ENCODE data around the gene SCGB2A2. TPM values are rescaled to one million over a fixed set of nuclear protein-coding genes. Genes with fewer than 3 reads are reported as not detected.

SCGB2A2 gene
- total and polyA plus RNA-seq, 2 donors from 2014 or later, result not detected

- Histone ChIP-seq H3K4me1 (ENCODE audit: control insufficient read depth in 2 of 3, insufficient read depth in 2 of 3, low read depth in 1 of 3, low read length in 3 of 3) (no peaks in the 10 kb centered on the region), H3K4me3 (ENCODE audit: low read length in 3 of 3) (no peak overlapping the region), H3K9ac (ENCODE audit: low read length in 3 of 3) (no peak overlapping the region), H3K27me3 (ENCODE audit: control insufficient read depth, insufficient read depth, low read length) (no peaks in the 10 kb centered on the region), H3K9me3 (ENCODE audit: control insufficient read depth in 2 of 3, insufficient read depth in 1 of 3, low read length in 3 of 3) (no peaks in the 10 kb centered on the region), H3K36me3 (ENCODE audit: control insufficient read depth in 2 of 3, insufficient read depth in 3 of 3, low read length in 3 of 3) (no peaks in the 10 kb centered on the region), H3K27ac (ENCODE audit: low read depth in 2 of 2, low read length in 2 of 2) (no peak overlapping the region)
- DNase-seq (no peak), FAIRE-seq (no peak)
- intact Hi-C loops (cut with DNase I), result no loop called here
- no peak for TF ChIP-seq CTCF (IDR thresholded peaks at IDR 0.05; ENCODE audit: borderline replicate concordance, extremely low read depth, insufficient read depth)
These were observed 3.3 kb downstream of the SCGB2A2 start for GRCh38 chr11:62273284-62273683.

GRCh38 chr11:62273789-62274275 is 3.9 kb downstream of the SCGB2A2 start:
- FAIRE-seq, result no peak

DNA sequence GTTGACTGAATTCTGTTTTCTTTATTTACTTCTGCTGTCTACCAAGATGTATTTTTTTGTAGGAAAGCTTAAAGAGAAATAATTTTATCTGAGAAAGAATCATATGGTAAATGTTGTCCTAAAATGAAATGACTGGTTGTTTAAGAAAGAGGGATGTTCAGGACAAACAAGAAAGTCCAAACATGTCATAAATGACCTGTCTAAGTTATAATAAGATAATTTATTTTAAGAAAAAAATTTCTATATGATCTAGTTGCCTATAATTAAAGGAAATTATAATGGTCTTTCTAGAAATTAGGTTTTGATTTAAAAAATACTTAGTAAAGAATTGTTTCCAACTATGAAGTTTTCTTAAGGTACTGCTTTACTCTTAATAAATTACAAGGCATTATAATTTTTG is 10.5 kb downstream of the SCGB2A2 start:
- intact Hi-C loops (cut with DNase I), result no loop called here
- DNase-seq (no peak), FAIRE-seq (no peak)
- no peak for TF ChIP-seq CTCF (IDR thresholded peaks at IDR 0.05; ENCODE audit: borderline replicate concordance, extremely low read depth, insufficient read depth)
- Histone ChIP-seq H3K9ac (ENCODE audit: low read length in 3 of 3) (no peak overlapping the region), H3K36me3 (ENCODE audit: control insufficient read depth in 2 of 3, insufficient read depth in 3 of 3, low read length in 3 of 3) (no peaks in the 10 kb centered on the region), H3K27me3 (ENCODE audit: control insufficient read depth, insufficient read depth, low read length) (no peaks in the 10 kb centered on the region), H3K4me1 (ENCODE audit: control insufficient read depth in 2 of 3, insufficient read depth in 2 of 3, low read depth in 1 of 3, low read length in 3 of 3) (no peaks in the 10 kb centered on the region), H3K27ac (ENCODE audit: low read depth in 2 of 2, low read length in 2 of 2) (no peak overlapping the region), H3K9me3 (ENCODE audit: control insufficient read depth in 2 of 3, insufficient read depth in 1 of 3, low read length in 3 of 3) (no peaks in the 10 kb centered on the region), H3K4me3 (ENCODE audit: low read length in 3 of 3) (no peak overlapping the region)

More at GRCh38 chr11:62273789-62274275, 3.9 kb downstream of the SCGB2A2 start:
- no peak for TF ChIP-seq CTCF (IDR thresholded peaks at IDR 0.05; ENCODE audit: borderline replicate concordance, extremely low read depth, insufficient read depth)
- intact Hi-C loops (cut with DNase I), result no loop called here
- no peaks in the 10 kb centered on the region for H3K36me3 ChIP-seq (ENCODE audit: control insufficient read depth in 2 of 3, insufficient read depth in 3 of 3, low read length in 3 of 3)
- no peaks in the 10 kb centered on the region for H3K27me3 ChIP-seq (ENCODE audit: control insufficient read depth, insufficient read depth, low read length)
- DNase-seq, result no peak
- no peak overlapping the region for H3K9ac ChIP-seq (ENCODE audit: low read length in 3 of 3)
- no peaks in the 10 kb centered on the region for H3K9me3 ChIP-seq (ENCODE audit: control insufficient read depth in 2 of 3, insufficient read depth in 1 of 3, low read length in 3 of 3)
- H3K27ac ChIP-seq (ENCODE audit: low read depth in 2 of 2, low read length in 2 of 2), result no peak overlapping the region
- no peak overlapping the region for H3K4me3 ChIP-seq (ENCODE audit: low read length in 3 of 3)
- no peaks in the 10 kb centered on the region for H3K4me1 ChIP-seq (ENCODE audit: control insufficient read depth in 2 of 3, insufficient read depth in 2 of 3, low read depth in 1 of 3, low read length in 3 of 3)

GRCh38 chr11:62295504-62295903 is 25.5 kb downstream of the SCGB2A2 start:
- peak in 4 of 5 donors; percentile 59 to 78 (median 76) for DNase-seq
- H3K9ac ChIP-seq (ENCODE audit: low read length in 3 of 3), result no peak overlapping the region
- FAIRE-seq, result no peak
- intact Hi-C loops (cut with DNase I), result no loop called here
- H3K36me3 ChIP-seq (ENCODE audit: control insufficient read depth in 2 of 3, insufficient read depth in 3 of 3, low read length in 3 of 3), result no peaks in the 10 kb centered on the region
- TF ChIP-seq CTCF (IDR thresholded peaks at IDR 0.05; ENCODE audit: borderline replicate concordance, extremely low read depth, insufficient read depth), result no peak
- H3K27me3 ChIP-seq (ENCODE audit: control insufficient read depth, insufficient read depth, low read length), result no peaks in the 10 kb centered on the region
- no peaks in the 10 kb centered on the region for H3K4me1 ChIP-seq (ENCODE audit: control insufficient read depth in 2 of 3, insufficient read depth in 2 of 3, low read depth in 1 of 3, low read length in 3 of 3)
- no peaks in the 10 kb centered on the region for H3K9me3 ChIP-seq (ENCODE audit: control insufficient read depth in 2 of 3, insufficient read depth in 1 of 3, low read length in 3 of 3)
- H3K4me3 ChIP-seq (ENCODE audit: low read length in 3 of 3), result no peak overlapping the region
- H3K27ac ChIP-seq (ENCODE audit: low read depth in 2 of 2, low read length in 2 of 2), result no peak overlapping the region

Measured in kidney (tissue), 14 donors.